ENCODE results near the gene KIAA0232.

DNA sequence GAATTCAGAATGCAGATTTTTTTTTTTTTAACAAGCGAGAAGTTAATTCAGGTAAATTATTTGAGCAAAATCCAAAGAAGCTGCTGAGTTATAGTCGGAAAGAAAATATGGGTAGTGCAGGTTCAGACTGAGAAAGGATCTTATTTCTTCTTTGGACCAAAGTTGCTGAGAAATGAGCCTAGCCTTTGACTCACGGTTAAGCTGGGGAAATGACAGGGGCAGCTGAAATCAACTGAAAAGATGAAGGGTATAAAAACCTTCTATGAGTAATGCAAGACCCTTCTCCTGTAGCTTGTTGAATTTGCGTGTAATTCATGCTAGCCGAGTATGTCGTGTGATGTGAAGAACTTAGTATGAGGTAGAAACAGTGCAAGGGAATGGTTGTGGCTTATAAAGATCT is 63.0 kb downstream of the KIAA0232 start:
- TF ChIP-seq, protein P1, sequence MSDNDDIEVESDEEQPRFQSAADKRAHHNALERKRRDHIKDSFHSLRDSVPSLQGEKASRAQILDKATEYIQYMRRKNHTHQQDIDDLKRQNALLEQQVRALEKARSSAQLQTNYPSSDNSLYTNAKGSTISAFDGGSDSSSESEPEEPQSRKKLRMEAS (IDR thresholded peaks at IDR 0.05), result no peak
- TF ChIP-seq RXRA (IDR thresholded peaks at IDR 0.05) (no peak), ZBTB33 (IDR thresholded peaks at IDR 0.05) (no peak)
- TF ChIP-seq, protein P2, sequence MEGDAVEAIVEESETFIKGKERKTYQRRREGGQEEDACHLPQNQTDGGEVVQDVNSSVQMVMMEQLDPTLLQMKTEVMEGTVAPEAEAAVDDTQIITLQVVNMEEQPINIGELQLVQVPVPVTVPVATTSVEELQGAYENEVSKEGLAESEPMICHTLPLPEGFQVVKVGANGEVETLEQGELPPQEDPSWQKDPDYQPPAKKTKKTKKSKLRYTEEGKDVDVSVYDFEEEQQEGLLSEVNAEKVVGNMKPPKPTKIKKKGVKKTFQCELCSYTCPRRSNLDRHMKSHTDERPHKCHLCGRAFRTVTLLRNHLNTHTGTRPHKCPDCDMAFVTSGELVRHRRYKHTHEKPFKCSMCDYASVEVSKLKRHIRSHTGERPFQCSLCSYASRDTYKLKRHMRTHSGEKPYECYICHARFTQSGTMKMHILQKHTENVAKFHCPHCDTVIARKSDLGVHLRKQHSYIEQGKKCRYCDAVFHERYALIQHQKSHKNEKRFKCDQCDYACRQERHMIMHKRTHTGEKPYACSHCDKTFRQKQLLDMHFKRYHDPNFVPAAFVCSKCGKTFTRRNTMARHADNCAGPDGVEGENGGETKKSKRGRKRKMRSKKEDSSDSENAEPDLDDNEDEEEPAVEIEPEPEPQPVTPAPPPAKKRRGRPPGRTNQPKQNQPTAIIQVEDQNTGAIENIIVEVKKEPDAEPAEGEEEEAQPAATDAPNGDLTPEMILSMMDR (IDR thresholded peaks at IDR 0.05; ENCODE audit: low read depth, low read length, missing input control), result no peak
